Lung (tissue), 12 donors: Measurements from ENCODE around the gene FRRS1. TPM values are rescaled to one million over a fixed set of nuclear protein-coding genes. Genes with fewer than 3 reads are reported as not detected.

ENCODE experiments used
- ATAC-seq: fragments of 200-7000 bp; cut with Tn5 transposase; one replicate; pipeline ENCODE4 v1.9.1; 2020; ENCODE audit warnings: moderate number of reproducible peaks; ENCODE audit not compliant: insufficient read depth, low FRiP score
- DNase-seq, 3 donors: peaks; one replicate each; pipeline ENCODE4 v3.0.0-alpha.2; 2013 to 2017
- H3K27ac ChIP-seq, 2 donors: one replicate each; pipeline ENCODE4 v1.5.1; 2013; ENCODE audit warnings: mild to moderate bottlenecking in 2 of 2, moderate library complexity in 2 of 2, control low read depth in 1 of 2, inconsistent platforms in 1 of 2, low read depth in 1 of 2, low read length in 1 of 2
- H3K27me3 ChIP-seq, 3 donors: one replicate each; pipeline ENCODE4 v1.5.1; 2013; ENCODE audit warnings: low read length in 2 of 3; ENCODE audit not compliant: control insufficient read depth in 3 of 3, insufficient read depth in 3 of 3
- H3K36me3 ChIP-seq, 4 donors: one replicate each; pipeline ENCODE4 v1.5.1; 2013; ENCODE audit warnings: low read length in 4 of 4, mild to moderate bottlenecking in 1 of 4, moderate library complexity in 1 of 4; ENCODE audit not compliant: control insufficient read depth in 4 of 4, insufficient read depth in 4 of 4
- H3K4me1 ChIP-seq, 5 donors: one replicate each; pipeline ENCODE4 v1.5.1; 2013; ENCODE audit warnings: low read length in 5 of 5, mild to moderate bottlenecking in 2 of 5, moderate library complexity in 1 of 5; ENCODE audit not compliant: control insufficient read depth in 5 of 5, insufficient read depth in 5 of 5
- H3K4me3 ChIP-seq: one replicate; pipeline ENCODE4 v1.5.1; 2013; ENCODE audit warnings: mild to moderate bottlenecking, control low read depth, moderate library complexity
- H3K9ac ChIP-seq, 2 donors: one replicate each; pipeline ENCODE4 v1.5.1; 2013; ENCODE audit warnings: low read length in 2 of 2, control low read depth in 1 of 2; ENCODE audit not compliant: insufficient read depth in 1 of 2
- H3K9me3 ChIP-seq, 4 donors: one replicate each; pipeline ENCODE4 v1.5.1; 2013; ENCODE audit warnings: low read length in 3 of 4, mild to moderate bottlenecking in 1 of 4, moderate library complexity in 1 of 4; ENCODE audit not compliant: control insufficient read depth in 4 of 4, insufficient read depth in 3 of 4
- CTCF ChIP-seq: IDR thresholded peaks from 2 replicates; pipeline ENCODE4 v1.5.1; 2012; ENCODE audit warnings: mild to moderate bottlenecking; ENCODE audit errors: control extremely low read depth, extremely low read depth
- WGBS, 2 donors: extraction: QIAGEN DNeasy Blood & Tissue Kit; methylation state at CpG; one replicate each; pipeline ENCODE4 v1.1.7; 2013; 5-methylcytosine and 5-hydroxymethylcytosine counted together
- polyA plus RNA-seq, 2 donors: library from polyadenylated mRNA; stranded (reverse); fragments of 200-250 nt; gene quantifications; one replicate each; pipeline ENCODE4 v1.2.1, GENCODE V29; 2013
- total RNA-seq, 2 donors: library from RNA; depleted of rRNA in 1 of 2; stranded (reverse); fragments of >200 nt in 1 of 2; gene quantifications; one replicate each; pipeline ENCODE4 v1.2.1, GENCODE V29; 2014 to 2021
- donor health status: control.
- donor health status: control.
- donor health status: Bipolar disorder and iron deficiency.
- donor health status: healthy.
- donor health status: DM: yes; HTN: yes; CAD: no.

The FRRS1 gene
- total and polyA plus RNA-seq, 4 donors = 0.67 to 12.1 (median 7.4) TPM

- Histone ChIP-seq H3K36me3 (peaks cover 0 to 3% (median 2%) of the 10 kb centered on the region in 4 donors), H3K4me3 (no peak overlapping the region), H3K9ac (no peak overlapping the region), H3K27ac (no peak overlapping the region), H3K9me3 (no peaks in the 10 kb centered on the region), H3K4me1 (peaks cover 0 to 3% (median 0%) of the 10 kb centered on the region in 5 donors), H3K27me3 (no peaks in the 10 kb centered on the region)
- WGBS, 2 donors = 42 to 74% methylated on average over 2 of the region's 2 CpGs
- TF ChIP-seq CTCF = no peak
- ATAC-seq = no peak
- DNase-seq = no peak
Measured at GRCh38 chr1:99749504-99750347, 16.7 kb downstream of the FRRS1 start.

DNA sequence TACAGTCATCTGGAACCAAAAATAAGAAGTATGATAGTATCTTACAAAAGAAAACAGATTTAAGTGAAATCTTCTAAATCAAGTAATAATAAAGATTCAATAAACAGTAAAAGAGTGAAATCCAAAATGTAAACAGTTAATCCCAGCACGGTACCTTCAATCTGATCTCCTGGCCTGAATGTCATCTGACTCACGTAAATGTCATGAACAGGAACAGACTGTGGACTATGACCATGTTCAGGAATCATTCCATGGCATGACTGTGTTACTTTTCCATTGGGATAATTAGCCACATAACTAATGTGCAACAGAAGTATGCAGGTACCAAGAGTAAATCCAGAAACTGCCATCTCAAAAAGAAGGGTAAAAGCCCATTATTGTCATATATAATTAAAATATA, 18.0 kb downstream of the FRRS1 start:
- Histone ChIP-seq H3K4me1 (peaks cover 0 to 3% (median 0%) of the 10 kb centered on the region in 5 donors), H3K36me3 (peaks cover 0 to 4% (median 3%) of the 10 kb centered on the region in 4 donors), H3K4me3 (no peak overlapping the region), H3K27ac (no peak overlapping the region), H3K9ac (no peak overlapping the region), H3K27me3 (no peaks in the 10 kb centered on the region), H3K9me3 (no peaks in the 10 kb centered on the region)
- TF ChIP-seq CTCF = no peak
- WGBS, 2 donors = 87 to 88% methylated on average over 2 of the region's 2 CpGs
- DNase-seq (no peak), ATAC-seq (no peak)

- Histone ChIP-seq H3K4me3 (no peak overlapping the region), H3K27ac (no peak overlapping the region), H3K9me3 (no peaks in the 10 kb centered on the region), H3K9ac (no peak overlapping the region), H3K4me1 (no peaks in the 10 kb centered on the region), H3K27me3 (no peaks in the 10 kb centered on the region), H3K36me3 (peaks cover 0 to 10% (median 3%) of the 10 kb centered on the region in 4 donors)
- no peak for TF ChIP-seq CTCF
- DNase-seq (no peak), ATAC-seq (no peak)
- 88 to 95% methylated on average over 2 of the region's 2 CpGs for WGBS, 2 donors
Measured at GRCh38 chr1:99745684-99746083, 20.8 kb downstream of the FRRS1 start.

- WGBS, 2 donors = 92% methylated on average over 7 of the region's 7 CpGs
- ATAC-seq (no peak), DNase-seq (no peak)
- Histone ChIP-seq H3K27ac (no peak overlapping the region), H3K4me3 (no peak overlapping the region), H3K36me3 (peaks cover 0 to 10% (median 3%) of the 10 kb centered on the region in 4 donors), H3K27me3 (no peaks in the 10 kb centered on the region), H3K9ac (no peak overlapping the region), H3K4me1 (no peaks in the 10 kb centered on the region), H3K9me3 (no peaks in the 10 kb centered on the region)
- TF ChIP-seq CTCF = no peak
Measured at GRCh38 chr1:99745061-99745460, 21.4 kb downstream of the FRRS1 start.
